ENCODE results near the gene SLC9A1.
"Not testable (repeated sequence)": the region's sequence is repeated elsewhere in the genome, so short reads cannot be mapped to it uniquely, and the experiment has no call there.

SLC9A1 gene

DNA sequence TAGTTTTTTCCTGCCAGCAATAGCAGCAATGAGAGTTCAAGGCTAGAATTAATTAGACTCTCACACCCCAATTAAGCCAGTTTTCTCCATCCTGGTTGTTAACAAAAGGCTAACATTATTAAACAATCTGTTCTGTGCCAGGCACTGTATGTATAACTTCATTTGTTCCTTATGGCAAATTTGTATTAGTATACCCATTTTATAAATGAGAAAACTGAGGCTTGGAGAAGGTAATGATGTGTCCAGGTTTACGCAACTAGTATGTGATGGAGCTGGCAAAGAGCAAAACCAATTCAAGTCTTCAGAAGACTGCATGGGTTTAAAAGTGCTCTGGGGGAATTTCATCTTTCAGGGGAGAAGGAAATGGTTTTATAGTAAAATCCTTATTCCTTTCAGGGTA is 38.3 kb upstream of the SLC9A1 start:
- no peak for ATAC-seq (ENCODE audit: insufficient read depth, low read depth)
- Histone ChIP-seq H3K4me2 (ENCODE audit: insufficient read depth, low read length) (no peak overlapping the region), H3K4me3 (ENCODE audit: low read depth in 1 of 2, low read length in 2 of 2) (no peak overlapping the region), H4K20me1 (ENCODE audit: insufficient read depth, low read length) (no peaks in the 10 kb centered on the region), H3K79me2 (ENCODE audit: insufficient read depth, low read length) (no peaks in the 10 kb centered on the region), H3K9me3 (ENCODE audit: insufficient read depth, low read length, severe bottlenecking) (no peaks in the 10 kb centered on the region), H2AFZ (ENCODE audit: low read depth, low read length) (no peak overlapping the region), H3K27ac (ENCODE audit: low read length) (no peak overlapping the region), H3K4me1 (ENCODE audit: insufficient read depth, low read length) (0 out of 2 replicates have a peak, but pooled peaks cover 3% of the 10 kb centered on the region), H3K27me3 (ENCODE audit: insufficient read depth, low read length, poor library complexity) (no peaks in the 10 kb centered on the region), H3K36me3 (ENCODE audit: insufficient read depth, low read length) (no peaks in the 10 kb centered on the region), H3K9ac (ENCODE audit: low read depth, low read length) (no peak overlapping the region)
- TF ChIP-seq, protein P1, sequence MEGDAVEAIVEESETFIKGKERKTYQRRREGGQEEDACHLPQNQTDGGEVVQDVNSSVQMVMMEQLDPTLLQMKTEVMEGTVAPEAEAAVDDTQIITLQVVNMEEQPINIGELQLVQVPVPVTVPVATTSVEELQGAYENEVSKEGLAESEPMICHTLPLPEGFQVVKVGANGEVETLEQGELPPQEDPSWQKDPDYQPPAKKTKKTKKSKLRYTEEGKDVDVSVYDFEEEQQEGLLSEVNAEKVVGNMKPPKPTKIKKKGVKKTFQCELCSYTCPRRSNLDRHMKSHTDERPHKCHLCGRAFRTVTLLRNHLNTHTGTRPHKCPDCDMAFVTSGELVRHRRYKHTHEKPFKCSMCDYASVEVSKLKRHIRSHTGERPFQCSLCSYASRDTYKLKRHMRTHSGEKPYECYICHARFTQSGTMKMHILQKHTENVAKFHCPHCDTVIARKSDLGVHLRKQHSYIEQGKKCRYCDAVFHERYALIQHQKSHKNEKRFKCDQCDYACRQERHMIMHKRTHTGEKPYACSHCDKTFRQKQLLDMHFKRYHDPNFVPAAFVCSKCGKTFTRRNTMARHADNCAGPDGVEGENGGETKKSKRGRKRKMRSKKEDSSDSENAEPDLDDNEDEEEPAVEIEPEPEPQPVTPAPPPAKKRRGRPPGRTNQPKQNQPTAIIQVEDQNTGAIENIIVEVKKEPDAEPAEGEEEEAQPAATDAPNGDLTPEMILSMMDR (IDR thresholded peaks at IDR 0.05; ENCODE audit: borderline replicate concordance, extremely low read depth, low read length, poor library complexity, severe bottlenecking) = no peak
- no peak for TF ChIP-seq EZH2 (IDR thresholded peaks at IDR 0.05; ENCODE audit: borderline replicate concordance, low read depth, low read length, severe bottlenecking)
- DNase-seq = no peak

DNA sequence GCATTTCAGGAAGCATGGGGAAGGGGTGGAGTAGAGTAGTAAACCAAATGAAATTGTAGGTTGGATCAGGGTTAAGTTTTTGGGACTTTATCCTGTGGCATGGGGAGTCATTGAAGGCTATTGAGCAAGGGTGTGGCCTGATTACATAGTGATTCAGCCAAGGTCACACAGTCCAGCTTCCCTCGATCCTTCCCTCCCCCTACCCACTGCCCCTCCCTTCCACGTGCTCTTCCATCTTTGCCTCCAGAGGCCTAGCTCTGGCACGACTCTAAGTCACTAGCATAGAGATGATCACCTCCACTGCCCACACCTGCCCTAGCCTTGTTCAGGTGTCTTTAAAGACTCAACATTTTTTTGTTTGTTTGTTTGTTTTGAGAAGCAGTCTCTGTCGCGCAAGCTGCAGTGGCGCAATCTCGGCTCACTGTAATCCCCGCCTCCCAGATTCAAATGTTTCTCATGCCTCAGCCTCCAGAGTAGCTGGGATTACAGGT is 37.2 kb upstream of the SLC9A1 start:
- no peak overlapping the region for H3K4me3 ChIP-seq (ENCODE audit: low read depth in 1 of 2, low read length in 2 of 2)
- H3K27ac ChIP-seq (ENCODE audit: low read length) = no peak overlapping the region
- H3K9ac ChIP-seq (ENCODE audit: low read depth, low read length) = no peak overlapping the region
- H3K4me2 ChIP-seq (ENCODE audit: insufficient read depth, low read length) = no peak overlapping the region
- H3K79me2 ChIP-seq (ENCODE audit: insufficient read depth, low read length) = no peaks in the 10 kb centered on the region
- no peak for TF ChIP-seq EZH2 (IDR thresholded peaks at IDR 0.05; ENCODE audit: borderline replicate concordance, low read depth, low read length, severe bottlenecking)
- TF ChIP-seq, protein P1 (IDR thresholded peaks at IDR 0.05; ENCODE audit: borderline replicate concordance, extremely low read depth, low read length, poor library complexity, severe bottlenecking) = no peak
- H3K36me3 ChIP-seq (ENCODE audit: insufficient read depth, low read length) = no peaks in the 10 kb centered on the region
- H3K4me1 ChIP-seq (ENCODE audit: insufficient read depth, low read length) = no peaks in the 10 kb centered on the region
- no peaks in the 10 kb centered on the region for H3K27me3 ChIP-seq (ENCODE audit: insufficient read depth, low read length, poor library complexity)
- DNase-seq (no peak), ATAC-seq (ENCODE audit: insufficient read depth, low read depth) (no peak)
- H3K9me3 ChIP-seq (ENCODE audit: insufficient read depth, low read length, severe bottlenecking) = no peaks in the 10 kb centered on the region
- H2AFZ ChIP-seq (ENCODE audit: low read depth, low read length) = no peak overlapping the region
- H4K20me1 ChIP-seq (ENCODE audit: insufficient read depth, low read length) = no peaks in the 10 kb centered on the region

DNA sequence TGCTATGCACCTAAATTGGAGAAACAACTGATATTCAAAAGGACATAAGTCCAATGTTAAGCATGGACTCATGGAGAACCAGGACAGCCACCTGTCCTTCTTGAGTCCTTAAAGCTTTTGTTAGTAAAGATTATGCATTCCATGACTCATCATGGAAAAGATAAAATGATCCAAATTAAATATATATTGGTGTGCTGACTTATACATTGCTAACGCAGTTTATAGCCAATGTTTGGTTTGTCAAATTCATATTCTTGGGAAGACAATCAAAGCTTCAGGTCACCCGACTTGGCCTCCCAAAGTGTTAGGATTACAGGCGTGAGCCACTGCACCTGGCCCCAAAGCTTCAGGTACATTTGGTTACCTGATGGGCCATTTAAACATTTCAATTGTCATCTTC is 29.7 kb upstream of the SLC9A1 start:
- H3K27me3 ChIP-seq (ENCODE audit: insufficient read depth, low read length, poor library complexity); H3K4me1 ChIP-seq (ENCODE audit: insufficient read depth, low read length); H3K27ac ChIP-seq (ENCODE audit: low read length); H2AFZ ChIP-seq (ENCODE audit: low read depth, low read length); H3K4me3 ChIP-seq (ENCODE audit: low read depth in 1 of 2, low read length in 2 of 2); H3K36me3 ChIP-seq (ENCODE audit: insufficient read depth, low read length); H4K20me1 ChIP-seq (ENCODE audit: insufficient read depth, low read length); DNase-seq; ATAC-seq (ENCODE audit: insufficient read depth, low read depth); H3K4me2 ChIP-seq (ENCODE audit: insufficient read depth, low read length); H3K9ac ChIP-seq (ENCODE audit: low read depth, low read length); H3K79me2 ChIP-seq (ENCODE audit: insufficient read depth, low read length): not testable (repeated sequence)
- H3K9me3 ChIP-seq (ENCODE audit: insufficient read depth, low read length, severe bottlenecking) = peaks cover 15% of the 10 kb centered on the region

DNA sequence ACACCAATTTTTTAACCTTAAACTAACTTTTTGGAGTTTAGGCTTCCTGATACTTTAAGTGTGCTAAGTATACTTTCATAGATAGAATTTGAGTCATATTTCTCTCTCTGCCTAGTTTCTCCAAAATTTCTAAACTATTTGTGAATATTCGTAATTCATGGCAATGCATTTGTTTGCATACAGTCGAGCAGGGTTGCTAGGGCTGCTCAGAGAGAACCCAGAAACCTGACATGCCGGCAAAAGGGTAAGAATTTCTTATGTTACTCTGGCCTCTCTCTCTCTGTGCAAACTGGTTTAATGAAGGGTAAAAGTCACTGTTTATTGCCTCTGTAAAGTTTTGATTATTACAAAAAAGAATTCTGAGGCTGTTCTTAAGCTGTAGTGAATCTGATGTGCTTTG is 25.1 kb upstream of the SLC9A1 start:
- no peak overlapping the region for H3K4me3 ChIP-seq (ENCODE audit: low read depth in 1 of 2, low read length in 2 of 2)
- H3K27ac ChIP-seq (ENCODE audit: low read length) = no peak overlapping the region
- H3K9ac ChIP-seq (ENCODE audit: low read depth, low read length) = no peak overlapping the region
- H3K4me1 ChIP-seq (ENCODE audit: insufficient read depth, low read length) = no peaks in the 10 kb centered on the region
- H4K20me1 ChIP-seq (ENCODE audit: insufficient read depth, low read length) = no peaks in the 10 kb centered on the region
- H3K27me3 ChIP-seq (ENCODE audit: insufficient read depth, low read length, poor library complexity) = no peaks in the 10 kb centered on the region
- ATAC-seq (ENCODE audit: insufficient read depth, low read depth) (no peak), DNase-seq (no peak)
- peaks cover 18% of the 10 kb centered on the region for H3K9me3 ChIP-seq (ENCODE audit: insufficient read depth, low read length, severe bottlenecking)
- TF ChIP-seq EZH2 (IDR thresholded peaks at IDR 0.05; ENCODE audit: borderline replicate concordance, low read depth, low read length, severe bottlenecking) = no peak
- TF ChIP-seq, protein P1 (IDR thresholded peaks at IDR 0.05; ENCODE audit: borderline replicate concordance, extremely low read depth, low read length, poor library complexity, severe bottlenecking) = no peak
- H3K79me2 ChIP-seq (ENCODE audit: insufficient read depth, low read length) = no peaks in the 10 kb centered on the region
- H3K4me2 ChIP-seq (ENCODE audit: insufficient read depth, low read length) = no peak overlapping the region
- H3K36me3 ChIP-seq (ENCODE audit: insufficient read depth, low read length) = no peaks in the 10 kb centered on the region
- H2AFZ ChIP-seq (ENCODE audit: low read depth, low read length) = no peak overlapping the region

Data from DND-41 (cell line).